ENCODE measurements around the gene BCAR1.

Gene BCAR1

DNA sequence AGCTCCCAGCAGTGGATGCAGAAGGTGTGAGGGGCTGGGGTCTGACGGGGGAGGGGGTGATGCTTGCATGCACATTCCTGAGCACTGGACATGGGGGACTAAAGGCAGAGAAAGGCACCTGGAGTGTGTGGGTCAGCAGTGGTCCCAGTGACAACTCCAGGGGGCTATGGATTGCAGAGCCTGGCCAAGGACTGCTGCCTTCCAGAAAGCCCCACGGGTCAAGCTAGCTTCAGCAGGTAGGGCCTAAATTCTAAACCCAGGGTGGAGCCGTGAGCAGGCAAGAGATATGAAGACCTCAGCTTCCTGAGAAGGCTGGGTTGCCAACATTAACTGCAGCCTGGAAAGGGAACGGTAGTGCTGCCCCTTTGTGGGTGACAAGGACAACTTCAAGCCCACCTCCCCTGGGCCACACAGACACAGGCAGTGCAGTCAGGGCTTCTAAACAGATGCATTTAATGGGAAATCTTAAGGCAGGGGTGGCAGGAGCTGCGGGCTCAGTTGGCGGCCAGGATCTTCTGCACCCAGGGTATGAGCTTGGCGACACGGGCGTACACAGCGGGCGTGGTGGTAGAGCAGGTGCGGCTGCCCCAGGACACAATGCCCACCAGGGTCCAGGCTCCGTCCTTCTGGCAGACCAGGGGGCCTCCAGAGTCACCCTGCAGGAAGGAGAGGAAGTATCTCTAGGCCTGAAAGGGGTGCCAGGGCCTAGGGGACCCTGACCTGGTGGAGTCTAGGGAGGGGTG lies 47.6 kb downstream of the BCAR1 start:
- DNase-seq (ENCODE audit: low read depth, low spot score), result no peak

DNA sequence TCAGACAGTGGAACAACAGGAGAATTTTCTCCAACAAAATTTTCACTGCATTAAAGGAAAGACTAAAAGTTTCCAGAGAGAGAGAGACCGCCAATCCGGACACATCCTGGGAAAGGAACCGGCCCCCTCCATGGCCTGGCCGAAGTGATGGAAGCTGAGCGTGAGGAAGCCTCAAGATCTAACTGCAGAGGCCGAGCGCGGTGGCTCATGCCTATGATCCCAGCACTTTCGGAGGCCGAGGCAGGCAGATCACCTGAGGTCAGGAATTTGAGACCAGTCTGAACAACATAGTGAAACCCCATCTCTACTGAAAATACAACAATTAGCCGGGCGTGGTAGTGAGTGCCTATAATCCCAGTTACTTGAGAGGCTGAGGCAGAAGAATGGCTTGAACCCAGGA lies 48.3 kb downstream of the BCAR1 start:
- DNase-seq (ENCODE audit: low read depth, low spot score), result no peak

DNA sequence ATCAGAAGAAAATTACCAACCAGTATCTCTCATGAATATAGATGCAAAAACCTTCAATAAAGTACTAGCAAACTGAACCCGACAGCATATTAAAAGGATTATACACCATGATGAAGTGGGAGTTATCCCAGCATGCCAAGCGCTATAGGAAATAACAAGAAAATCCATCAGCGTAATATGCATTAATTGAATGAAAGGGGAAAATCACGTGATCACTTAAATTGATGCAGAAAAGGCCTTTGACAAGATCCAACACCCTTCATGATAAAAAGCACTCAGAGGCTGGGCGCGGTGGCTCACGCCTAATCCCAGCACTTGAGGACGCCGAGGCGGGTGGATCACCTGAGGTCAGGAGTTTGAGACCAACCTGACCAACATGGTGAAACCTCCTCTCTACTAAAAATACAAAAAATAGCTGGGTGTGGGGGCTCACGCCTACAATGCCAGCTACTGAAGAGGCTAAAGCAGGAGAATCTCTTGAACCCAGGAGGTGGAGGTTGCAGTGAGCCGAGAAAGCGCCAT lies 49.3 kb downstream of the BCAR1 start:
- no peak for DNase-seq (ENCODE audit: low read depth, low spot score)

DNA sequence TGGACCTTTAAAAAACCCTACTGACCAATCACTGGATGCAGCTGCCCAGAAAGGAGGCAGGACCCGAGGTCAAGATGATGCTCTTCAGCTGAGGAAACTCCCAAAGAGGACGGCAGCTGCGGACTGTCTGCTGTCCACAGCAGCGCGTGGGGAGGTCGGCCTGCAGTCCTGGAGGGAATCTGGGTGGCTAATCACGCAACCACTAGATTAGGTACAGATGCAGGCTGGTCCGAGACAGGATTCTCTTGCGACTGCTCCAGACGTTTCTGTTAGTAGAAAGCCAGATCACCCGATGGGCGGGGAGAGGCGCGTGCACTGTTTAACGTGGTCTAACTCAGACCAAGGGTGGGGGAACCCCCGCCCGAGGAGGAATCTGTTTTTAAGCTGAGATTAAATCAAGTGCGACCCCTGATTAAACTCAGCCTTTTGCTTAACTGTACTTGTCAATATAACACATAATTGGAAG lies 53.3 kb downstream of the BCAR1 start:
- no peak for DNase-seq (ENCODE audit: low read depth, low spot score)

DNA sequence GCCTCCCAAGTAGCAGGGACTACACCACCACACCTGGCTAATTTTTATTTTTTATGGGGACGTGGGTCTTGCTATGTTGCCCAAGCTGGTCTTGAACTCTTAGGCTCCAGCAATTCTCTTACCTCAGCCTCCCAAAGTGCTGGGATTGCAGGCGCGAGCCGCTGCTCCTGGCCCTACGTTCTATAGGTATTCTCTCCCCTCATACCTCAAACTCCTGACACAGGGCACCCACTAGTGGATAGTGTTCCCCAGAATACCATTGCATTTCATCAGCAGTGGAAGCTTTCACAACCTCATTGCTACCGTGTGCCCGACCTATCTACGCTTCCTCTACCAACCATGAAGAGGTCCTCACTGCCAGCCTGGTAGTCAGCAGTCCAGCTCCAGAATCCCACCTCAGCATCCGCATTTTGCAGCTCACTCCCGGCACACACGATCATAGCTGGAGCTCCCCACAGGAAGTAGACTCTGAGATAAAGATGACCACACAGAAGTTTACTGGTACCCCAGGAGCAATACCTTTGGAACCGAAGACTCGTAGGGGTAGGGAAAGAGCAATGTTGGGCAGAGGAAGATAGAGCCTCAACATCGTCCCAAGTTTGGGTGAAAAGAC lies 53.8 kb downstream of the BCAR1 start:
- no peak for DNase-seq (ENCODE audit: low read depth, low spot score)

DNA sequence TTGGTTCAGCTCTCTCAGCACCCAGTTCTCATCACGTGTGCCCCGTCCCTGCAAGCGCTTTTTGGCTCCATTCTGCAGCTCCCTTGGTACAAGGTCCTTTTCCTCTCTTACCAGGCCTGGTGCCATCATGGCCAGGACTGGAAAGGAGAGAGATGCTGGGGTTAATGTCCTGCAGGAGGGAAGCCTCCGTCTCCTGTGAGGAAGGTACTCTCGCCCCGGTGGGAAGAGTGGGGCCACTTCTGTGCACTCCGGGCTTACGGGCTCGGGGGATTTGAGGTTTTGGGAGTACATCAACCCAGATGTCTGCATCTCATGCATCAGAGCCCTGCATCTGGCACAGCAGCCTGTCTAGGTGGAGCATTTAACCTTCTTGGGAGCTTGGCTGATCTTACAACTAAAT lies 54.6 kb downstream of the BCAR1 start:
- DNase-seq (ENCODE audit: low read depth, low spot score), result no peak

DNA sequence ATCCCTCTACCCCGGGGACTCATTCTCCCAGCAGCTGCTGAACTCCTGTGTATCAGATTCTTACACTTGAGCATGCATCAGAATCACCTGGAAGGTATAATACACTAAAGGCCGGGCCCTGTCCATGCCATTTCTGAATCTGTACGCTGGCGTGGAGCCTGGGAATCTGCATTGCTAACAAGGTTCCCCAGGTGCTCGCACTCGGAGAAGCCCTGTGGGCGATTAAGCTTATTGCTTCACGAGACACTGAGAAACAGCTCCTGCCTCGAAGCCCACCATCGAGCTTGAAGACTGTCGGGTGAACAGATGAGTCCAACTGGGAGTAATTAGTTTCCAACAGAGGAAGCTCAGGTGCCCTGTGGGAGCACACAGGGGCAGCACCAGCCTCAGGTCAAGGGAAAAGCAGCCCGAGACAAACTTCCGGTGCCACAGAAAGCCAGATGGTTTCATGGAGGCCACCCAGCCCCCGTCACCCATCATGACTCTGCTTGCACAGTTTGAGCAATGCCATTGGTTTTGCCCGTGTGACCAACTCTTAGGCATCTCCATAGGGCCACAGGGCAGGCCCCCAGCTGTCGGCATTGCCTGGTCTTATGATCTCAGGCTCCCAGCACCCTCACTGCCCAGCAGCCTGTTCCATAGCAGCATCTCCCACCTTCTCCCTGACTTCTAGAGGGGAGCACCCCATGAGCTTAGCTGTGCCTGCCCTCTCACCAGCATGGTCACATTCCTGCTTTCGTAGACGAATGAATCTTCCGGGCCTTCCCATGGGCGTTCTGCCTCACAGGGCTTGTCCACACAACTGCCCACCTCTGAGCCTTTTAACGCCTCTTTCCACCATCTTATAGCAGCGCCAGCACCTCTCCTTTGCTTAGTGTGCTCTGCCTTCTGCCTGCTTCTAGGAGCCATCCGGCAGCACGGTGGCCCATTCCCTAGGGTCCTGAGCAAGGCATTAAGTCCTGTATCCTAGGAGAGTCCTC lies 55.3 kb downstream of the BCAR1 start:
- DNase-seq (ENCODE audit: low read depth, low spot score), result no peak

DNA sequence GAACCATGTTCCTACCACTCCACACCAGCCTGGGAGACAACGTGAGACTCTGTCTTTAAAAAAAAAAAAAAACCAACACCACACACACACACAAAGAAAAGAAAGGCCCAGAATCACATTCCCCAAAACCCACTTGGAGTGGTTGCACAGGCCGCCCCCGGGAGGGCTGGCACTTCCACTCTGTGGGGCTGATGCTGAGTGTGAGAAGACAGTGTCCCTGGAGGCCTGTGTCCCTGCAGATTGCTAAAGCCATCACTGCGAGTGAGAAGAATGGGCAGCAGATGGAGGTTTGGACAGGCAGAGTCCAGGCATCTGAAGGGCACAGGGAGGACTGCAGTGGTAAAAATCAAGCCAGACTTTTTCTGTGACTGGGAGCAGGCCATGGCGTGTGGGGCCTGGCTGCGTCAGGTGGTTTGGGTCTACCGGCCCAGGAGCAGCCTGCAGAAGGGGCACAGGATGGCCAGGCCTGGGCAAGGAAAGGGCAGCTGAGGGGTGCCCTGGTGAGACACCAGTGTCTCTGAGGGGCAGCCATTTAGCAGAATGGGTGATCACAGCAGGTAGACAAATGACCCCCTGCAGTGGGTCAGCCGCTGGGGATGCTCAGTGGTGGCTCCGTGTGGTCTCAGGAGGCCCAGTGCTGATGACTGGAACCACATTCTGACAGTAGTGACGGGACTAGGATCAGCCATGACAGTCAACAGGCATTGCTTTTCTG lies 57.5 kb downstream of the BCAR1 start:
- no peak for DNase-seq (ENCODE audit: low read depth, low spot score)

DNA sequence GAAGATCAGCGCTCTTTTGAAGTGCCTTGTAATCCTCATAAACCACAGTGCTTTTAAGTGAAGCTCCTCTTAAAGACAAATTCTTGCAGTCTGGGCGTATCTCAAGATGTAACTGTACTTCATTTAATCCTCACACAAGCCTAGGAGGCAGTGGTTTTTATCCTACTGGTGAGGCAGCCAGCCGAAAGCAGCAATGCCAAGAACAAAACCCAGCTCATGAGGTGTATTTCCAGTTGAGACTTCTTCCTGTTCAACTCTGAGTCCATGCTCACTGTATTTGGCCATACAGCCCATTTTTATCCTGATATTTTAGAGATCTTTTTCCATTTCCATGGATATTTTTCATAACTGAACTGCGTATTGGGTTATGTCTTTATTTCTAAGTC lies 58.2 kb downstream of the BCAR1 start:
- DNase-seq (ENCODE audit: low read depth, low spot score), result no peak

DNA sequence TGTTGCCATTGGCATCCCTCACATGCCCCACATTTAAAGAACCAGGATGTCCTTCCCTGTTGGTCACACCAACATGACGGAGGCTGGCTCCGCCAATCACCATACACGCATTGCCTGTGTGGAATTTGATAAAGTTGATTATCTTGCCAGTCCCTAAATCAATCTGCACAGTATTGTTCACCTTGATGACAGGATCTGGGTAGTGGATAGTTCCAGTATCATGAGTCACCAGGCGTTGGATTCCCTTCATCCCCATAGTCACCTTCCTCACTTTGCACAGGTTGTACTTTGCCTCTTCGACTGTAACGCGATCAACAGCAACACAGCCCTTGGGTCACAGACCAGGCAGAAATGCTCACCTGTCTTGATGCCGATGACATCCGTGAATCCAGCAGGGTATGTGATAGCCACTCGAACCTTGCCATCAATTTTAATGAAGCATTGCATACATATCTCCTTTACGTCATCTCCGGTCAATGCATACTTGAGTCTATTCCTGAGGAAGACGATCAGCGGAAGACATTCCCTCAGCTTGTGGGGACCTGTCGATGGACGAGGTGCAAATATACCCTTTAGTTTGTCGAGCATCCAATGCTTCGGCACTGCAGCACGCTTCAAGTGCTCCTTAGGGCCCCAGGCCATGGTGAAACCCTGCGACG lies 58.7 kb downstream of the BCAR1 start:
- DNase-seq (ENCODE audit: low read depth, low spot score), result no peak

DNA sequence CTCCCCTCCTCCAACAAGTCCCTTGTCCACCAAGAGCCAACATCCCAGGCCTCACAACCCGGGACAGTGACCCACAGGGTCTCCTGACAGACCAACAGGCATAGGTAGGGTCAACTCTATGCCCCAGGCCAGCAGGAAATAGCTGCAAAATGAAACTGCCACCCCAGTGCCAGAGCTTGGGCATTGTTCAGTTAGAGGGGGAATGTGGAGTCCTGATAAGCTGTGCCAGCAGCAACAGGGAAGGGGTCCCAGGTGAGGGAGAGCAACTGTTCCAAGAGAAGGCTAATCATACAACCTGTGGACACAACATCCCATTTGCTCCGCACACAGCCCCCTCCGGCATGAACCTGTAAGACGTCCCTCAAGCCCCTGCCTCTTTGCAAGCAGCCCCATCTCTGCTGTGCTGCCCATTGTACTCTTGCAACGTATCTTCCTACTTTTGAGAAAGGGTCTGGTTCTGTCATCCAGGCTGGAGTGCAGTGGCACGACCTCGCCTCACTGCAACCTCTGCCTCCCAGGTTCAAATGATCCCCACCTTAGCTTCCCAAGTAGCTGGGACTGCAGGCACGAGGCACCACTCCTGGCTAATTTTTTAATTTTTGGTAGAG lies 61.7 kb downstream of the BCAR1 start:
- no peak for DNase-seq (ENCODE audit: low read depth, low spot score)

DNA sequence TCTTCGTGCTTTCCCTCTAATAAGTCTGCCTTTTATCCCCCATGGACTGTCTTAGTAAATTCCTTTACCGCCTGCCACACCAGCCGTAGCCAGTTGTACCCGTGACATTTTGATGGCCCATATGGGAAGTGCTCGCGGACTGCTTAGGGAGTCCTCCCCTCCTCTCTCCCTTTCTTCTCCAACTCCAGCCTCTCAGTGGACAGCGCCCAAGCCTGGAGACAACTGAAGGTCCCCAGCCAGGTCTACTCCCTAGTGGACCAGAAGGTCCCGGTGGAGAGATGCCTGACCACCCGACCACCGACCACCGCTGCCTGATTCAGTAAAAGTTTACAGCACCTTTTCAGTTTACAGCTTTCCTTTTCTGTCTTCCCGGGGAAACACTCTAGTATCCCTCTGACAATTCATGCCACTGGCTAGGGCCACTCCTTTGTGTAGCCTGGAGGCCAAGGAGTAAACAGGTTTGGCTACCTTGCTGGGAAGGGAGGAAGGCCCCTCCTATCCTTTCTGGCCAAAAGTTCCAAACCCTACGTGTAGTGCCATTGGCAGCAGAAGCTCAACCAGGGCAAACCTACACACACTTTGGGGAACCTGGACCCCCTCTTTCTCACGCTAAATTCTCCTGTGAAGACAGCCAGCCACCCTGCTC lies 62.5 kb downstream of the BCAR1 start:
- no peak for DNase-seq (ENCODE audit: low read depth, low spot score)

DNA sequence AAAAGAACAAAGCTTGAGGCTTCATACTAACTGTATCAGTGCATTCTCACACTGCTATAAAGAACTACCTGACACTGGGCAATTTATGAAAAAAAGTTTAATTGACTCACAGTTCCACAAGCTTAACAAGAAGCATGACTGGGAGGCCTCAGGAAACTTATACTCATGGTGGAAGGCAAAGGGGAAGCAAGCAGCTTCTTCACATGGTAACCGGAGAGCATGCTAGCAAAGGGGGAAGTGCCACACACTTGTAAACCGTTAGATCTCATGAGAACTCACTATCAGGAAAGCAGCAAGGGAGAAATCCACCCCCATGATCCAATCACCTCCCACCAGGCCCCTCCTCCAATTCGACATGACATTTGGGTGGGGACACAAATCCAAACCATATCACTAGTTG lies 69.8 kb downstream of the BCAR1 start:
- DNase-seq (ENCODE audit: low read depth, low spot score), result no peak

DNA sequence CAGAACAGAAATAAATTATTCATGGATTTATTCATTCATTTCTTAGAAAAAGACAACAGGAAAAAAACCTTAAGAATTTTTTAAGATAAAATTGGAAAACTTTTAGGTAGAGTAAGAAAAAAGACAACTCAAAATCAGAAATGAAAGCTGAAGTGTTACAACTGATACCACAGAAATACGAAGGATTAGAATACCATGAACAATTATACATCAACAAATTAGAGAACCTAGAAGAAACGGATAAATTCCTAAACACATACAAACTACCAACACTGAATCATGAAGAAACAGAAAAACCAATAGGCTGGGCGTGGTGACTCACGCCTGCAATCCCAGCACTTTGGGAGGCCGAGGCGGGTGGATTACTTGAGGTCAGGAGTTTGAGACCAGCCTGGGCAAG lies 72.2 kb downstream of the BCAR1 start:
- no peak for DNase-seq (ENCODE audit: low read depth, low spot score)

Measured in smooth muscle cell of the brain vasculature (primary cell).